PFSK-1 (cell line): ENCODE data around the gene SIX1.

Experiments used
- FOXP2 ChIP-seq: optimal IDR thresholded peaks from 2 replicates; pipeline ENCODE3; 2011; ENCODE audit warnings: borderline replicate concordance, control low read depth, inconsistent platforms; ENCODE audit not compliant: insufficient read depth; ENCODE audit errors: extremely low read length, extremely low read depth
- POLR2AphosphoS5 ChIP-seq: IDR thresholded peaks from 2 replicates; pipeline ENCODE4 v1.6.1; 2012; ENCODE audit warnings: low read depth, mild to moderate bottlenecking, control low read depth, low read length, moderate library complexity
- REST ChIP-seq, 2 experiments: IDR thresholded peaks; 2 replicates each; pipeline versions ENCODE4 v1.6.1 to v1.8.0; 2011 to 2012; ENCODE audit warnings: low read depth in 2 of 2, low read length in 2 of 2, control low read depth in 1 of 2, inconsistent platforms in 1 of 2, mild to moderate bottlenecking in 1 of 2, moderate library complexity in 1 of 2; ENCODE audit not compliant: insufficient read depth in 1 of 2
- SIN3A ChIP-seq: IDR thresholded peaks from 2 replicates; pipeline ENCODE4 v1.6.1; 2012; ENCODE audit warnings: mild to moderate bottlenecking, low read length, moderate library complexity, borderline replicate concordance; ENCODE audit not compliant: insufficient read depth
- TAF1 ChIP-seq: IDR thresholded peaks from 2 replicates; pipeline ENCODE4 v1.6.1; 2012; ENCODE audit warnings: low read length, control low read depth, borderline replicate concordance; ENCODE audit not compliant: insufficient read depth

Gene SIX1

GRCh38 chr14:60653701-60654161, 4.5 kb upstream of the SIX1 start:
- TF ChIP-seq SIN3A, result no peak
- no peak for TF ChIP-seq FOXP2
- TF ChIP-seq POLR2AphosphoS5, result no peak
- no peak for TF ChIP-seq TAF1
- no peak for TF ChIP-seq REST (IDR thresholded peaks at IDR 0.05; ENCODE audit: insufficient read depth in 1 of 2, low read depth in 2 of 2, low read length in 2 of 2)

GRCh38 chr14:60652674-60653651, 3.7 kb upstream of the SIX1 start:
- TF ChIP-seq SIN3A, result 0 out of 2 replicates have a peak, but pooled peaks have one; percentile 27
- no peak for TF ChIP-seq TAF1
- no peak for TF ChIP-seq POLR2AphosphoS5

DNA sequence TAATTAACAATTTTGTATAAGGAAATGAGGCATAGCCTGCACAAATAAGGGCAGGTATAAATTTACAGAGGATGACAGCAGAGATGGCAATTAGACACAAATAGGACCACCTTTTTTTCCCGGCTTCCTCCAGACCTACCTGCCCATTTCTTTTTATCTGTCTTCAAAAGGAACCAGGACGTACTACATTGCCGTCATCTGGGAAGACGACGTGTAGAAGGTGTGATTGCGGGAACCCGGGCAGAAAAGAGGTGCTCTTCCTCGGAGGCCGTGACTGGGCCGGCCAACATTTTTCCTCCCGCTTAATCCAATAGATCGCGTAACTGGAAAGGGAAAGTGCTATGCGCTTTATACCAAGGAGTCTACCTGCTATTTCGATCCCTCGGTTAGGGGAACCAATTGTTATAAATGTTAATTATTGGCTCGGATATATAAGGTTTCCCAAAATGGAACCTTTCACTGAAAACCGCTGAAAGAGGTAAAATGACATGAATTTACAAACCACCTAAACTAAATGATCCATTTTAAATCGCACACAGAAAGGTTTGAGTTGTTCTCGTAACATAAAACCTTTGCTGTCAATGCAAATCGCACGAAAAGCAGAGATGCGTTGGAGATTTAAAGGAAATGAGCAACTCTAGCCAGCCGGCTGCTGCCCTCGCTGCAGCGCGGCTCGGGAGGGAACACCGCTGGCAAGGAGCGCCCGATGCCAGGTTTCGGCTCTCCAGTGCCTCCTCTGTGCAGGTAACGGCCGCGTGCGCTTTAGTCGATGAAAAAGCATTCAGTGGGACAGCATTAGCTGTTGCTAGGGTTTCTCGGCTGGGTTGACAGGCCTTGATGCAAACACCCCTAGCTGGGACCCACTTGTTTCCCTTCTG, 2.8 kb upstream of the SIX1 start:
- no peak for TF ChIP-seq SIN3A
- TF ChIP-seq FOXP2, result no peak
- TF ChIP-seq POLR2AphosphoS5, result no peak
- TF ChIP-seq REST (IDR thresholded peaks at IDR 0.05; ENCODE audit: insufficient read depth in 1 of 2, low read depth in 2 of 2, low read length in 2 of 2), result no peak
- TF ChIP-seq TAF1, result no peak

- TF ChIP-seq TAF1 (no peak), REST (IDR thresholded peaks at IDR 0.05; ENCODE audit: insufficient read depth in 1 of 2, low read depth in 2 of 2, low read length in 2 of 2) (no peak), SIN3A (no peak), FOXP2 (no peak), POLR2AphosphoS5 (no peak)
Measured at GRCh38 chr14:60651086-60651795, 2.0 kb upstream of the SIX1 start.

DNA sequence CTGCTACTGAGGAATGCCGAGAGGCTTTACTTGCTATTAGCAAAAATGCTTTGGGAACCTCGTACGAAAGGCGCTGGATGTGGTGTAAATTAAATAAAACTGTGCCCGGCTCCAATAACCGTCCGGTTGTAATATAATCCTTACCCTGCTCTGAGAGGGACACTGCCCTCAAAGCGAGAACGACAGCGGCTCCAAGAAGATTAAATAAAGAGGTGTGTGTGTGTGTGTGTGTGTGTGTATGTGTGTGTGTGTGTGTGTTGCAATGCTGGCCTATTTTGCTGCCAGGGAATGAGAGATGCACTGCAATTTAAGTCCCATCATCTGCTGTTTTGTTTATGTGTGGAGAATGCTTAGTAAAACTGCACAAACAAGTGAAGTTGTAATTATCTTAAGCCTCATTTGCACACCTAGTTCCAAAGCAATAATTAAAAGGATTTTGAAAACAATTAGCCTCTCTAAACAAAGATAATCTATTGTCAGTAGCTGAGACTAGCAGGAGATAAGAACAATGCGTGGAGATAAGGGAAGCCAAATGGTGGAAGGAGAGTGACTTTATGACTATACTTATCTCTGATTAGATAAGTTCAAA, 1.2 kb upstream of the SIX1 start:
- TF ChIP-seq SIN3A (no peak), FOXP2 (no peak)
